SK-N-SH treated with all-trans-retinoic acid at 6 μM for 48 hours (cell line): ENCODE data around the gene ZNF319.

Experiments
- ATAC-seq: fragments of 200-7000 bp; cut with Tn5 transposase; 3 replicates; pipeline ENCODE4 v1.9.1; 2020; ENCODE audit warnings: mild to moderate bottlenecking, moderate library complexity
- ARNTL ChIP-seq: fragments of 450-650 bp; formaldehyde crosslinking; IDR thresholded peaks from 2 replicates; pipeline ENCODE4 v1.5.0; 2020; ENCODE audit warnings: low read depth, mild to moderate bottlenecking, moderate library complexity, borderline replicate concordance
- BACH2 ChIP-seq: fragments of 250-450 bp; sonication (Bioruptor Pico); IDR thresholded peaks from 2 replicates; pipeline ENCODE4 v1.9.0; 2021; ENCODE audit warnings: mild to moderate bottlenecking, borderline replicate concordance
- CREB5 ChIP-seq: fragments of 250-450 bp; sonication (Bioruptor Pico); IDR thresholded peaks from 2 replicates; pipeline ENCODE4 v1.5.1; 2020; ENCODE audit warnings: low read depth, mild to moderate bottlenecking, moderate library complexity
- CSDC2 ChIP-seq: fragments of 250-450 bp; sonication (Bioruptor Pico); IDR thresholded peaks from 2 replicates; pipeline ENCODE4 v1.5.0; 2020; ENCODE audit warnings: mild to moderate bottlenecking, moderate library complexity
- CSRNP3 ChIP-seq: fragments of 250-450 bp; sonication (Bioruptor Pico); IDR thresholded peaks from 2 replicates; pipeline ENCODE4 v1.5.1; 2021; ENCODE audit warnings: mild to moderate bottlenecking, moderate library complexity
- ESRRG ChIP-seq: fragments of 250-450 bp; sonication (Bioruptor Pico); IDR thresholded peaks from 2 replicates; pipeline ENCODE4 v1.6.1; 2021; ENCODE audit warnings: mild to moderate bottlenecking
- GLIS3 ChIP-seq: fragments of 250-450 bp; sonication (Bioruptor Pico); IDR thresholded peaks from 2 replicates; pipeline ENCODE4 v1.5.0; 2020; ENCODE audit warnings: mild to moderate bottlenecking, moderate library complexity
- ISL1 ChIP-seq: fragments of 250-450 bp; sonication (Bioruptor Pico); IDR thresholded peaks from 2 replicates; pipeline ENCODE4 v2.1.2; 2022; ENCODE audit warnings: mild to moderate bottlenecking, moderate library complexity
- PATZ1 ChIP-seq: fragments of 250-450 bp; sonication (Bioruptor Pico); IDR thresholded peaks from 2 replicates; pipeline ENCODE4 v1.8.0; 2020; ENCODE audit warnings: mild to moderate bottlenecking, moderate library complexity, borderline replicate concordance
- PPARA ChIP-seq: fragments of 250-450 bp; sonication (Bioruptor Pico); IDR thresholded peaks from 2 replicates; pipeline ENCODE4 v1.5.0; 2020; ENCODE audit warnings: mild to moderate bottlenecking, borderline replicate concordance
- RARB ChIP-seq: fragments of 250-450 bp; sonication (Bioruptor Pico); IDR thresholded peaks from 2 replicates; pipeline ENCODE4 v1.8.0; 2021; ENCODE audit warnings: mild to moderate bottlenecking, moderate library complexity
- TCF4 ChIP-seq: fragments of 250-450 bp; sonication (Bioruptor Pico); IDR thresholded peaks from 2 replicates; pipeline ENCODE4 v1.8.0; 2021; ENCODE audit warnings: mild to moderate bottlenecking, moderate library complexity, borderline replicate concordance
- TSHZ2 ChIP-seq: fragments of 250-450 bp; sonication (Bioruptor Pico); IDR thresholded peaks from 2 replicates; pipeline ENCODE4 v1.5.0; 2020; ENCODE audit warnings: mild to moderate bottlenecking, moderate library complexity
- ZC3H10 ChIP-seq: fragments of 250-450 bp; sonication (Bioruptor Pico); IDR thresholded peaks from 2 replicates; pipeline ENCODE4 v1.5.1; 2021; ENCODE audit warnings: mild to moderate bottlenecking, moderate library complexity
- ZFP3 ChIP-seq: fragments of 250-450 bp; sonication (Bioruptor Pico); IDR thresholded peaks from 2 replicates; pipeline ENCODE4 v1.5.0; 2020; ENCODE audit warnings: mild to moderate bottlenecking, moderate library complexity
- ZFP30 ChIP-seq: fragments of 450-650 bp; formaldehyde crosslinking; IDR thresholded peaks from 2 replicates; pipeline ENCODE4 v1.5.0; 2022; ENCODE audit warnings: mild to moderate bottlenecking, moderate library complexity
- ZNF565 ChIP-seq: fragments of 450-650 bp; formaldehyde crosslinking; conservative IDR thresholded peaks from 2 replicates; pipeline ENCODE4 v1.5.0; 2020; ENCODE audit warnings: low read depth, mild to moderate bottlenecking, moderate library complexity
- ZNF70 ChIP-seq: fragments of 450-650 bp; formaldehyde crosslinking; IDR thresholded peaks from 2 replicates; pipeline ENCODE4 v1.5.0; 2020; ENCODE audit warnings: mild to moderate bottlenecking, moderate library complexity
- ZNF8 ChIP-seq: fragments of 450-650 bp; formaldehyde crosslinking; IDR thresholded peaks from 2 replicates; pipeline ENCODE4 v1.5.0; 2020; ENCODE audit warnings: mild to moderate bottlenecking, moderate library complexity
- TF ChIP-seq, protein P1 (sequence below): fragments of 250-450 bp; sonication (Bioruptor Pico); IDR thresholded peaks from 2 replicates; pipeline ENCODE4 v1.8.0; 2021; ENCODE audit warnings: low read depth, mild to moderate bottlenecking, moderate library complexity, borderline replicate concordance

Gene ZNF319

DNA sequence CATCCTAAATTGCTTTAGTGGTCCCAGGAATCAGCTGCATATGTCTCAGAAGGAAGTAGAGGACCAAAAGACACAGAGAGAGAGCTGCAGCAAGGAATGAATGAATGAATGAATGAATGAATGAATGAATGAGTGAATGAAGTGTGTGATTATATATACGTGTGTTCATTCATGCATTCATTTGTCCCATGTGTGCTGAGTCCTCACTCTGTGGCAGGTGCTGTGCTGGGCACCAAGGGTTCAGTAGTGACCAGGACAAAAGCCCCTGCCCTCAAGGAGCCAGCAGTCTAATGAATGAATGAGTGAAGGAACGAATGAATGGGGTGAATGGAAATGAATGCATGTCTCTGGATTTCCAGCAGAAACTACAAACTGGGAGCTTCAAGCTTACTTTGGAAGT is 38.9 kb downstream of the ZNF319 start:
- TF ChIP-seq TSHZ2 (CRISPR knock-in tag) (no peak), CSRNP3 (CRISPR knock-in tag) (no peak), GLIS3 (no peak), ESRRG (CRISPR knock-in tag) (no peak), PATZ1 (CRISPR knock-in tag) (no peak), CREB5 (no peak), ZC3H10 (CRISPR knock-in tag) (no peak), ZFP3 (CRISPR knock-in tag) (no peak), RARB (CRISPR knock-in tag) (no peak), PPARA (no peak), ZNF565 (no peak), ZNF8 (no peak), CSDC2 (CRISPR knock-in tag) (no peak), ARNTL (no peak), ZFP30 (CRISPR knock-in tag) (no peak)
- TF ChIP-seq, protein P1, sequence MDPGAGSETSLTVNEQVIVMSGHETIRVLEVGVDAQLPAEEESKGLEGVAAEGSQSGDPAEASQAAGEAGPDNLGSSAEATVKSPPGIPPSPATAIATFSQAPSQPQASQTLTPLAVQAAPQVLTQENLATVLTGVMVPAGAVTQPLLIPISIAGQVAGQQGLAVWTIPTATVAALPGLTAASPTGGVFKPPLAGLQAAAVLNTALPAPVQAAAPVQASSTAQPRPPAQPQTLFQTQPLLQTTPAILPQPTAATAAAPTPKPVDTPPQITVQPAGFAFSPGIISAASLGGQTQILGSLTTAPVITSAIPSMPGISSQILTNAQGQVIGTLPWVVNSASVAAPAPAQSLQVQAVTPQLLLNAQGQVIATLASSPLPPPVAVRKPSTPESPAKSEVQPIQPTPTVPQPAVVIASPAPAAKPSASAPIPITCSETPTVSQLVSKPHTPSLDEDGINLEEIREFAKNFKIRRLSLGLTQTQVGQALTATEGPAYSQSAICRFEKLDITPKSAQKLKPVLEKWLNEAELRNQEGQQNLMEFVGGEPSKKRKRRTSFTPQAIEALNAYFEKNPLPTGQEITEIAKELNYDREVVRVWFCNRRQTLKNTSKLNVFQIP, result no peak
- no peak for ATAC-seq

GRCh38 chr16:57960826-57961472 is 39.5 kb downstream of the ZNF319 start:
- TF ChIP-seq ZNF70 (CRISPR knock-in tag) (no peak), PATZ1 (CRISPR knock-in tag) (no peak), CSDC2 (CRISPR knock-in tag) (no peak), CREB5 (no peak), ZNF8 (no peak), TCF4 (CRISPR knock-in tag) (no peak), BACH2 (CRISPR knock-in tag) (no peak), ZNF565 (no peak), GLIS3 (no peak), RARB (CRISPR knock-in tag) (no peak), ISL1 (CRISPR knock-in tag) (no peak)
- TF ChIP-seq, protein P1, result no peak
- TF ChIP-seq, all 23 proteins: peak for 0

More at GRCh38 chr16:57960826-57961472, 39.5 kb downstream of the ZNF319 start:
- no peak for ATAC-seq
